WTC11 (cell line): ENCODE data around the gene PCDHA3.

Experiments
- ETV6 ChIP-seq: sonication (generic); formaldehyde crosslinking; IDR thresholded peaks from 2 replicates; pipeline ENCODE4 v1.8.1; 2022; ENCODE audit warnings: mild to moderate bottlenecking, missing genetic modification reagents
- NFYB ChIP-seq: sonication (generic); formaldehyde crosslinking; conservative IDR thresholded peaks from 2 replicates; pipeline ENCODE4 v1.8.0; 2022; ENCODE audit warnings: low read depth, missing genetic modification reagents

DNA sequence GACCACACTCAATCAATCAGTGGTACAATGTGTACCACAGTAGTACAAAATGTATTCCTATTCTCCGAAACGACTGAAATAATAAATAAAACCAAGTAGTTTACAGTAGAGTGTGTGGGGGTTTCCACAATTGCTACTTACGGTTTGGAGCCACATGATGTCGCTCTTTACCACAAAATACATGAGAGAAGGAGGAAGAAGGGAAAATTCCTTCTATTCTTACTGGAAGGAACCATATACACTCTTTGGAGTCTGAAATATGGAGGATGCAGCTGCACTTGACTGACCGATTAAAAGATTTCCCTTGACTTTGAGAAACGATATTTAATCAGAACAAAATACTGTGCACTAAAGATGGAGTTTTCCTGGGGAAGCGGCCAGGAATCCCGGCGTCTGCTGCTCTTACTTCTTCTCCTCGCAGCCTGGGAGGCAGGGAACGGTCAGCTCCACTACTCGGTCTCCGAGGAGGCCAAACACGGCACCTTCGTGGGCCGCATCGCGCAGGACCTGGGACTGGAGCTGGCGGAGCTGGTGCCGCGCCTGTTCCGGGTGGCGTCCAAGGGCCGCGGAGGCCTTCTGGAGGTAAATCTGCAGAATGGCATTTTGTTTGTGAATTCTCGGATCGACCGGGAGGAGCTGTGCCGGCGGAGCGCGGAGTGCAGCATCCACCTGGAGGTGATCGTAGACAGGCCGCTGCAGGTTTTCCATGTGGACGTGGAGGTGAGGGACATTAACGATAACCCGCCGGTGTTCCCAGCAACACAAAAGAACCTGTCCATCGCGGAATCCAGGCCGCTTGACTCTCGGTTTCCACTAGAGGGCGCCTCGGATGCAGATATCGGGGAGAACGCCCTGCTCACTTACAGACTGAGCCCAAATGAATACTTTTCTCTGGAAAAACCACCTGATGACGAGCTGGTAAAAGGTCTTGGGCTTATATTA is 6.2 kb downstream of the PCDHA3 start, which contains the start of gene PCDHA4:
- no peak for TF ChIP-seq NFYB
- TF ChIP-seq ETV6: no peak
